A549 (cell line): ENCODE results near the gene TBCK. TPM values are rescaled to one million over a fixed set of nuclear protein-coding genes. Genes with fewer than 3 reads are reported as not detected.

ENCODE experiments used
- ATAC-seq, 2 experiments: fragments of 200-7000 bp in 1 of 2; fragments of >200 bp in 1 of 2; cut with Nextera tagmentation in 1 of 2; cut with Tn5 transposase in 1 of 2; 3 replicates each; pipeline versions ENCODE4 v1.8.0 to v1.9.1; 2018 to 2020; ENCODE audit warnings: mild to moderate bottlenecking in 1 of 2, moderate library complexity in 1 of 2
- CTCF ChIA-PET: fragments of 300-600 bp; sonication (Branson Sonifier 250); formaldehyde crosslinking; extraction: SDS; loops from one replicate; lab custom pipeline; 2021; ENCODE audit warnings: antibody characterized with exemption, inconsistent platforms; lab: Yijun Ruan, JAX
- POLR2A ChIA-PET: fragments of 350-600 bp; formaldehyde crosslinking; extraction: SDS; loops from one replicate; lab custom pipeline; 2021; ENCODE audit warnings: antibody characterized with exemption, inconsistent platforms; lab: Yijun Ruan, JAX
- DNase-seq, 2 experiments: peaks; one replicate each; pipeline versions ENCODE4 v3.0.0 to v3.0.0-alpha.2; 2011 to 2016; ENCODE audit warnings: low read depth in 1 of 2, low spot score in 1 of 2
- FAIRE-seq: peaks from 2 replicates; lab custom pipeline; 2011; peaks lifted over from hg19 to GRCh38; lab: Jason Lieb, UNC
- H3K27ac ChIP-seq, 2 experiments: fragments of >200 bp; sonication (Bioruptor Twin); formaldehyde crosslinking; 3 replicates each; pipeline ENCODE4 v1.5.1; 2016 to 2017
- H3K4me1 ChIP-seq: fragments of >200 bp; sonication (Bioruptor Twin); formaldehyde crosslinking; 3 replicates; pipeline ENCODE4 v1.6.1; 2016
- H3K4me2 ChIP-seq: fragments of >200 bp; sonication (Bioruptor Twin); formaldehyde crosslinking; 3 replicates; pipeline ENCODE4 v1.6.1; 2016
- H3K4me3 ChIP-seq: fragments of >200 bp; sonication (Bioruptor Twin); formaldehyde crosslinking; 3 replicates; pipeline ENCODE4 v1.5.1; 2016
- H3K9me3 ChIP-seq: fragments of >200 bp; sonication (Bioruptor Twin); formaldehyde crosslinking; 3 replicates; pipeline ENCODE4 v1.6.1; 2016
- CBX2 ChIP-seq: fragments of 200-600 bp; sonication (generic); IDR thresholded peaks from 2 replicates; pipeline ENCODE4 v1.6.1; 2016; ENCODE audit warnings: low read depth, mild to moderate bottlenecking, borderline replicate concordance
- CHD2 ChIP-seq: fragments of 150-350 bp; IDR thresholded peaks from 2 replicates; pipeline ENCODE4 v1.6.1; 2014; ENCODE audit warnings: low read length; ENCODE audit not compliant: partially characterized antibody
- CTCF ChIP-seq: fragments of >200 bp; sonication (Bioruptor Twin); formaldehyde crosslinking; IDR thresholded peaks from 3 replicates; pipeline ENCODE4 v1.5.1; 2016
- EHF ChIP-seq: fragments of 250-450 bp; sonication (Bioruptor Pico); IDR thresholded peaks from 2 replicates; pipeline ENCODE4 v1.5.0; 2020; ENCODE audit warnings: mild to moderate bottlenecking
- EHMT2 ChIP-seq: fragments of 200-600 bp; sonication (generic); IDR thresholded peaks from 2 replicates; pipeline ENCODE4 v1.6.1; 2016; ENCODE audit warnings: antibody characterized with exemption, low read depth, mild to moderate bottlenecking, moderate library complexity
- FOXS1 ChIP-seq: fragments of 250-450 bp; sonication (Bioruptor Pico); IDR thresholded peaks from 2 replicates; pipeline ENCODE4 v1.5.0; 2020; ENCODE audit warnings: mild to moderate bottlenecking, moderate library complexity
- GATA3 ChIP-seq: IDR thresholded peaks from 2 replicates; pipeline ENCODE4 v1.6.1; 2012; ENCODE audit warnings: borderline replicate concordance
- HDAC2 ChIP-seq: fragments of 200-600 bp; sonication (generic); IDR thresholded peaks from 2 replicates; pipeline ENCODE4 v1.6.1; 2016
- HOXB5 ChIP-seq: fragments of 250-450 bp; sonication (Bioruptor Pico); IDR thresholded peaks from 2 replicates; pipeline ENCODE4 v1.5.0; 2020; ENCODE audit warnings: mild to moderate bottlenecking, moderate library complexity
- MAZ ChIP-seq: fragments of 150-350 bp; IDR thresholded peaks from 2 replicates; pipeline ENCODE4 v1.6.1; 2014; ENCODE audit warnings: antibody characterized with exemption, low read depth, low read length, borderline replicate concordance
- NFE2L2 ChIP-seq: fragments of 150-350 bp; conservative IDR thresholded peaks from 2 replicates; pipeline ENCODE4 v1.6.1; 2014; ENCODE audit warnings: low read length
- POLR2AphosphoS2 ChIP-seq: conservative IDR thresholded peaks from 2 replicates; pipeline ENCODE4 v1.6.1; 2012; ENCODE audit warnings: low read length, improper control_type of control experiment, inconsistent platforms
- RARB ChIP-seq: fragments of 250-450 bp; sonication (Bioruptor Pico); IDR thresholded peaks from 2 replicates; pipeline ENCODE4 v1.8.0; 2021; ENCODE audit warnings: mild to moderate bottlenecking, moderate library complexity
- RNF2 ChIP-seq: fragments of 200-600 bp; sonication (generic); IDR thresholded peaks from 2 replicates; pipeline ENCODE4 v1.6.1; 2016; ENCODE audit warnings: low read depth, mild to moderate bottlenecking, antibody characterized with exemption, moderate library complexity, borderline replicate concordance
- SMC3 ChIP-seq: fragments of >200 bp; sonication (Bioruptor Twin); formaldehyde crosslinking; IDR thresholded peaks from 3 replicates; pipeline ENCODE4 v1.6.1; 2018; ENCODE audit warnings: inconsistent platforms
- ZC3H11A ChIP-seq: fragments of 450-650 bp; IDR thresholded peaks from 2 replicates; pipeline ENCODE4 v1.6.1; 2014; ENCODE audit warnings: antibody characterized with exemption, mild to moderate bottlenecking
- ZNF302 ChIP-seq: fragments of 250-450 bp; sonication (Bioruptor Pico); IDR thresholded peaks from 2 replicates; pipeline ENCODE4 v1.9.0; 2021; ENCODE audit warnings: inconsistent platforms, mild to moderate bottlenecking, moderate library complexity
- WGBS: methylation state at CpG from one replicate; pipeline ENCODE4 v1.1.6; 2017; ENCODE audit errors: missing lambda C conversion rate; 5-methylcytosine and 5-hydroxymethylcytosine counted together
- polyA plus RNA-seq, 4 experiments: library from polyadenylated mRNA; depleted of rRNA in 3 of 4; stranded (reverse); fragments of >200 nt; fragmentation: RNase III in 1 of 4; extraction: RNeasy Plus Mini Kit Qiagen cat#74134 plus additional on column Dnase treatment in 1 of 4; gene quantifications; 2 replicates in 3 of 4; 3 replicates in 1 of 4; pipeline ENCODE4 v1.2.3, GENCODE V29; 2011 to 2017
- TF ChIP-seq, protein P1 (sequence below): fragments of 250-450 bp; sonication (Bioruptor Pico); IDR thresholded peaks from 2 replicates; pipeline ENCODE4 v1.5.0; 2021; ENCODE audit warnings: mild to moderate bottlenecking, moderate library complexity, borderline replicate concordance
- TF ChIP-seq, protein P2 (sequence below): IDR thresholded peaks from 2 replicates; pipeline ENCODE4 v1.6.1; 2012
- TF ChIP-seq, protein P3 (sequence below): fragments of >200 bp; sonication (Bioruptor Twin); formaldehyde crosslinking; IDR thresholded peaks from 3 replicates; pipeline ENCODE4 v1.6.1; 2016

Gene TBCK
- polyA plus RNA-seq, 2 of the 4 experiments (the other 2 are of a cell fraction) = 3.9 to 18.4 TPM

DNA sequence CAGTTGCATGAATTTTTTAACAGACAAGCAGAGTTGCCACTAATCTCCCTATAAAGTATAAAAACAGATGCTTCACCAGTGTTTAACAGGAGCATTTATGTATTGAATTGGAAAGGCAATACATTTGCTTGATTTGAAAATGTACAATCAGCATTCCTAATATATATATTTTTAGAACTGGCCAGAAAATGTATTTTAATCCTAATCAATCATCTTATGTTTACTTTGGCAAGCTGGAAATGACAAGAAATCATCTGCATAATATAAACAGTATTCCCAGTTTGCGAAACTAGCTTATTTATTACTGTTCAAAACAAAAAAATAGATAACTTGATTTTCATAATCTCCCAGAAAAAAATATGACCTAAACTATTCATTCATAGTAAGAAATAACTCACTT, 123.9 kb downstream of the TBCK start:
- FAIRE-seq (no peak), DNase-seq (no peak), ATAC-seq (no peak)
- no peaks in the 10 kb centered on the region for H3K9me3 ChIP-seq
- no peaks in the 10 kb centered on the region for H3K4me1 ChIP-seq
- H3K4me3 ChIP-seq = no peak overlapping the region
- no peak overlapping the region for H3K27ac ChIP-seq
- no peak overlapping the region for H3K4me2 ChIP-seq
- no peak for TF ChIP-seq NFE2L2
- TF ChIP-seq GATA3 = no peak
- TF ChIP-seq HOXB5 (CRISPR knock-in tag) = no peak
- no peak for TF ChIP-seq EHMT2
- TF ChIP-seq EHF (CRISPR knock-in tag) = no peak
- TF ChIP-seq, protein P1, sequence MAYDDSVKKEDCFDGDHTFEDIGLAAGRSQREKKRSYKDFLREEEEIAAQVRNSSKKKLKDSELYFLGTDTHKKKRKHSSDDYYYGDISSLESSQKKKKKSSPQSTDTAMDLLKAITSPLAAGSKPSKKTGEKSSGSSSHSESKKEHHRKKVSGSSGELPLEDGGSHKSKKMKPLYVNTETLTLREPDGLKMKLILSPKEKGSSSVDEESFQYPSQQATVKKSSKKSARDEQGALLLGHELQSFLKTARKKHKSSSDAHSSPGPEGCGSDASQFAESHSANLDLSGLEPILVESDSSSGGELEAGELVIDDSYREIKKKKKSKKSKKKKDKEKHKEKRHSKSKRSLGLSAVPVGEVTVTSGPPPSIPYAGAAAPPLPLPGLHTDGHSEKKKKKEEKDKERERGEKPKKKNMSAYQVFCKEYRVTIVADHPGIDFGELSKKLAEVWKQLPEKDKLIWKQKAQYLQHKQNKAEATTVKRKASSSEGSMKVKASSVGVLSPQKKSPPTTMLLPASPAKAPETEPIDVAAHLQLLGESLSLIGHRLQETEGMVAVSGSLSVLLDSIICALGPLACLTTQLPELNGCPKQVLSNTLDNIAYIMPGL (CRISPR knock-in tag) = no peak
- TF ChIP-seq CHD2 = no peak
- TF ChIP-seq, protein P2, sequence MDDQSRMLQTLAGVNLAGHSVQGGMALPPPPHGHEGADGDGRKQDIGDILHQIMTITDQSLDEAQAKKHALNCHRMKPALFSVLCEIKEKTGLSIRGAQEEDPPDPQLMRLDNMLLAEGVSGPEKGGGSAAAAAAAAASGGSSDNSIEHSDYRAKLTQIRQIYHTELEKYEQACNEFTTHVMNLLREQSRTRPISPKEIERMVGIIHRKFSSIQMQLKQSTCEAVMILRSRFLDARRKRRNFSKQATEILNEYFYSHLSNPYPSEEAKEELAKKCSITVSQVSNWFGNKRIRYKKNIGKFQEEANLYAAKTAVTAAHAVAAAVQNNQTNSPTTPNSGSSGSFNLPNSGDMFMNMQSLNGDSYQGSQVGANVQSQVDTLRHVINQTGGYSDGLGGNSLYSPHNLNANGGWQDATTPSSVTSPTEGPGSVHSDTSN = no peak
- TF ChIP-seq, protein P3, sequence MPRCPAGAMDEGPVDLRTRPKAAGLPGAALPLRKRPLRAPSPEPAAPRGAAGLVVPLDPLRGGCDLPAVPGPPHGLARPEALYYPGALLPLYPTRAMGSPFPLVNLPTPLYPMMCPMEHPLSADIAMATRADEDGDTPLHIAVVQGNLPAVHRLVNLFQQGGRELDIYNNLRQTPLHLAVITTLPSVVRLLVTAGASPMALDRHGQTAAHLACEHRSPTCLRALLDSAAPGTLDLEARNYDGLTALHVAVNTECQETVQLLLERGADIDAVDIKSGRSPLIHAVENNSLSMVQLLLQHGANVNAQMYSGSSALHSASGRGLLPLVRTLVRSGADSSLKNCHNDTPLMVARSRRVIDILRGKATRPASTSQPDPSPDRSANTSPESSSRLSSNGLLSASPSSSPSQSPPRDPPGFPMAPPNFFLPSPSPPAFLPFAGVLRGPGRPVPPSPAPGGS = no peak
- TF ChIP-seq CBX2 = no peak
- no peak for TF ChIP-seq CTCF
- no peak for TF ChIP-seq RNF2
- TF ChIP-seq HDAC2 = no peak
- no peak for TF ChIP-seq ZC3H11A
- TF ChIP-seq FOXS1 (CRISPR knock-in tag) = no peak
- TF ChIP-seq ZNF302 (CRISPR knock-in tag) = no peak
- no peak for TF ChIP-seq POLR2AphosphoS2
- TF ChIP-seq, all 56 proteins: peak for 0
- WGBS = 98% methylated on average over 1 of the region's 1 CpG
- ChIA-PET CTCF (no interaction called here), POLR2A (no interaction called here)

GRCh38 chr4:106186201-106186600, 129.8 kb downstream of the TBCK start:
- Histone ChIP-seq H3K4me3 (no peak overlapping the region), H3K4me2 (no peak overlapping the region), H3K9me3 (no peaks in the 10 kb centered on the region), H3K4me1 (no peaks in the 10 kb centered on the region), H3K27ac (no peak overlapping the region)
- FAIRE-seq (no peak), DNase-seq (no peak), ATAC-seq (no peak)
- POLR2A ChIA-PET = no interaction called here
- CTCF ChIA-PET = no interaction called here
- TF ChIP-seq POLR2AphosphoS2 = no peak
- TF ChIP-seq SMC3 = no peak
- TF ChIP-seq HOXB5 (CRISPR knock-in tag) = no peak
- TF ChIP-seq, protein P3 = no peak
- no peak for TF ChIP-seq RARB (CRISPR knock-in tag)
- no peak for TF ChIP-seq MAZ
- 93% methylated on average over 1 of the region's 1 CpG for WGBS
